ENCODE results near the gene APLP2.

DNA sequence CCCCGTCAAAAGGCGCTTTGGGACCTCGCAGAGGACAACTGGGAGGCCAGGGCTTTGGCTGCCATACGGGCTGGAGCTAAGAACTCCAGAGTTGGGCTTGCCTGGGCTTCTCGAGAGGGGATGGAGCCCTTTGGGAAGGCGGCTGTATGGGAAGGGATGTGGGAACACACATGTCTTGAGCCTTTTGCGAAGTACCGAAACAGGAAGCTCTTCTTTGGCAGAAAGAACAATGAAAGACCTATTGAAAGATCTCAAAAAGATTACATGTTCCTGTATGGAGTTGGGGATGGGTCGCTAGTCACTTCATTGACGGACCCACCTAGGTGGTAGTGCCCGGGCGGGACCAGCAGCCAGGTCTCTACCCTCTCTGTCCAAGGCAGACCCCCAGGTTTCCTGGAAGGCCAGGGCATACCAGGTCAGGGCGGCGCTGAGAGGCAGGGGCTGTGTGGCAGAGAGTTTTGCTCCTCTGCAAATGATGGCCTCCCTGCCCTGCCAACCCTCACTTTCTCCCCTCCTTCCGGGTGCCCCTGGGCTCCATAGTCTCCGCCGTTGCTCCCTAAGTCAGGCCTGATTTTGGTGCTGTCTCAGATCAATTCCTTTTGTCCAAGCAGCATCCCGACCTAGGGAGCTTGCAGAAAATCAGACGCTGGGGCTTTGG is 90.9 kb downstream of the APLP2 start:
- TF ChIP-seq, protein P1, sequence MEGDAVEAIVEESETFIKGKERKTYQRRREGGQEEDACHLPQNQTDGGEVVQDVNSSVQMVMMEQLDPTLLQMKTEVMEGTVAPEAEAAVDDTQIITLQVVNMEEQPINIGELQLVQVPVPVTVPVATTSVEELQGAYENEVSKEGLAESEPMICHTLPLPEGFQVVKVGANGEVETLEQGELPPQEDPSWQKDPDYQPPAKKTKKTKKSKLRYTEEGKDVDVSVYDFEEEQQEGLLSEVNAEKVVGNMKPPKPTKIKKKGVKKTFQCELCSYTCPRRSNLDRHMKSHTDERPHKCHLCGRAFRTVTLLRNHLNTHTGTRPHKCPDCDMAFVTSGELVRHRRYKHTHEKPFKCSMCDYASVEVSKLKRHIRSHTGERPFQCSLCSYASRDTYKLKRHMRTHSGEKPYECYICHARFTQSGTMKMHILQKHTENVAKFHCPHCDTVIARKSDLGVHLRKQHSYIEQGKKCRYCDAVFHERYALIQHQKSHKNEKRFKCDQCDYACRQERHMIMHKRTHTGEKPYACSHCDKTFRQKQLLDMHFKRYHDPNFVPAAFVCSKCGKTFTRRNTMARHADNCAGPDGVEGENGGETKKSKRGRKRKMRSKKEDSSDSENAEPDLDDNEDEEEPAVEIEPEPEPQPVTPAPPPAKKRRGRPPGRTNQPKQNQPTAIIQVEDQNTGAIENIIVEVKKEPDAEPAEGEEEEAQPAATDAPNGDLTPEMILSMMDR (IDR thresholded peaks at IDR 0.05) = no peak
- TF ChIP-seq POLR2A (IDR thresholded peaks at IDR 0.05) = no peak
